Sigmoid colon (tissue), 7 donors: ENCODE measurements around the gene LINGO3. TPM values are rescaled to one million over a fixed set of nuclear protein-coding genes. Genes with fewer than 3 reads are reported as not detected.
"Not testable (repeated sequence)": the region's sequence is repeated elsewhere in the genome, so short reads cannot be mapped to it uniquely, and the experiment has no call there.

Source experiments
- DNase-seq: peaks from one replicate; pipeline ENCODE4 v3.0.0-alpha.2; 2019
- H3K27ac ChIP-seq, 4 donors: fragments of 200-600 bp; sonication (generic); one replicate each; pipeline ENCODE4 v1.5.1; 2016 to 2019; ENCODE audit warnings: mild to moderate bottlenecking in 1 of 4
- H3K27me3 ChIP-seq, 3 donors: fragments of 200-600 bp; sonication (generic); one replicate each; pipeline ENCODE4 v1.5.1; 2019; ENCODE audit warnings: mild to moderate bottlenecking in 1 of 3
- H3K36me3 ChIP-seq, 4 donors: fragments of 200-600 bp; sonication (generic); one replicate each; pipeline ENCODE4 v1.5.1; 2016 to 2019
- H3K4me1 ChIP-seq, 4 donors: fragments of 200-600 bp; sonication (generic); one replicate each; pipeline ENCODE4 v1.5.1; 2017 to 2019
- H3K4me3 ChIP-seq, 4 donors: fragments of 200-600 bp; sonication (generic); one replicate each; pipeline ENCODE4 v1.5.1; 2017 to 2019; ENCODE audit warnings: mild to moderate bottlenecking in 2 of 4, moderate library complexity in 1 of 4
- H3K9me3 ChIP-seq, 4 donors: fragments of 200-600 bp in 3 of 4; sonication (generic) in 3 of 4; one replicate each; pipeline versions ENCODE4 v1.5.1 to v1.6.1; 2013 to 2019
- CTCF ChIP-seq, 4 experiments: fragments of 450-650 bp in 3 of 4; fragments of 200-600 bp in 1 of 4; IDR thresholded peaks; one replicate each; pipeline ENCODE4 v1.5.1; 2016 to 2019; ENCODE audit warnings: antibody characterized with exemption in 4 of 4, mild to moderate bottlenecking in 3 of 4, moderate library complexity in 2 of 4
- EP300 ChIP-seq, 4 donors: sonication (generic); formaldehyde crosslinking; IDR thresholded peaks; one replicate each; pipeline ENCODE4 v1.6.1; 2017; ENCODE audit warnings: antibody characterized with exemption in 4 of 4
- POLR2A ChIP-seq, 2 donors: fragments of 450-650 bp; IDR thresholded peaks; one replicate each; pipeline ENCODE4 v1.6.1; 2016; ENCODE audit warnings: antibody characterized with exemption in 2 of 2, mild to moderate bottlenecking in 2 of 2, moderate library complexity in 2 of 2
- POLR2AphosphoS5 ChIP-seq, 4 donors: sonication (generic); formaldehyde crosslinking; IDR thresholded peaks; one replicate each; pipeline ENCODE4 v1.6.1; 2017; ENCODE audit warnings: antibody characterized with exemption in 4 of 4
- WGBS, 2 donors: extraction: QIAGEN DNeasy Blood & Tissue Kit; methylation state at CpG; one replicate each; pipeline ENCODE4 v1.1.7; 2013; 5-methylcytosine and 5-hydroxymethylcytosine counted together
- intact Hi-C: fragments of 100-400 bp; cut with DNase I; formaldehyde crosslinking; loops from one replicate; pipeline ENCODE4 v1.15.1; 2023
- polyA plus RNA-seq, 3 donors: library from polyadenylated mRNA; stranded (reverse); fragments of 200-250 nt; gene quantifications; one replicate each; pipeline ENCODE4 v1.2.3, GENCODE V29; 2013
- total RNA-seq, 4 donors: library from RNA; depleted of rRNA; stranded (reverse); fragments of >200 nt; gene quantifications; one replicate each; pipeline ENCODE4 v1.1.0, GENCODE V29; 2016
- donor health status: healthy with polysubstance abuse.
- donor health status: Bipolar disorder and iron deficiency.
- donor health status: healthy.

The LINGO3 gene
- total and polyA plus RNA-seq, 7 donors = 0.14 to 0.70 TPM; not detected in 5

GRCh38 chr19:2350656-2351055 lies 42.7 kb upstream of the LINGO3 start:
- 82 to 89% methylated on average over 16 of the region's 16 CpGs for WGBS, 2 donors
- H3K36me3 ChIP-seq = peaks cover 0 to 41% (median 6%) of the 10 kb centered on the region in 4 donors
- H3K27me3 ChIP-seq = no peaks in the 10 kb centered on the region
- no peak overlapping the region for H3K27ac ChIP-seq
- DNase-seq = no peak
- H3K9me3 ChIP-seq = no peaks in the 10 kb centered on the region
- H3K4me3 ChIP-seq = no peak overlapping the region
- TF ChIP-seq POLR2AphosphoS5 (IDR thresholded peaks at IDR 0.05) (no peak), CTCF (IDR thresholded peaks at IDR 0.05) (no peak), EP300 (IDR thresholded peaks at IDR 0.05) (no peak), POLR2A (IDR thresholded peaks at IDR 0.05) (no peak)
- peaks cover 0 to 5% (median 0%) of the 10 kb centered on the region in 4 donors for H3K4me1 ChIP-seq
- intact Hi-C loops = no loop called here

- H3K27ac ChIP-seq, H3K9me3 ChIP-seq, intact Hi-C loops, H3K4me3 ChIP-seq, H3K27me3 ChIP-seq, DNase-seq, H3K4me1 ChIP-seq: not testable (repeated sequence)
- H3K36me3 ChIP-seq = peaks cover 0 to 43% (median 6%) of the 10 kb centered on the region in 4 donors
- WGBS, 2 donors = 94 to 96% methylated on average over 24 of the region's 24 CpGs
These were observed 41.9 kb upstream of the LINGO3 start for GRCh38 chr19:2349818-2350217.

GRCh38 chr19:2345794-2346663 lies 38.1 kb upstream of the LINGO3 start:
- Histone ChIP-seq H3K4me3 (no peak overlapping the region), H3K27me3 (no peaks in the 10 kb centered on the region), H3K27ac (no peak overlapping the region), H3K36me3 (peaks cover 0 to 47% (median 8%) of the 10 kb centered on the region in 4 donors), H3K4me1 (peaks cover 0 to 9% (median 0%) of the 10 kb centered on the region in 4 donors), H3K9me3 (no peaks in the 10 kb centered on the region)
- no peak for TF ChIP-seq CTCF (IDR thresholded peaks at IDR 0.05)
- TF ChIP-seq EP300 (IDR thresholded peaks at IDR 0.05) = no peak
- TF ChIP-seq POLR2AphosphoS5 (IDR thresholded peaks at IDR 0.05) = no peak
- TF ChIP-seq POLR2A (IDR thresholded peaks at IDR 0.05) = no peak
- DNase-seq = no peak
- 31 to 70% methylated on average over 25 of the region's 25 CpGs for WGBS, 2 donors
- intact Hi-C loops = no loop called here

GRCh38 chr19:2345076-2345475 lies 37.1 kb upstream of the LINGO3 start:
- Histone ChIP-seq H3K4me3 (no peak overlapping the region), H3K36me3 (peaks cover 0 to 49% (median 8%) of the 10 kb centered on the region in 4 donors), H3K27ac (no peak overlapping the region), H3K27me3 (no peaks in the 10 kb centered on the region), H3K9me3 (no peaks in the 10 kb centered on the region), H3K4me1 (peaks cover 0 to 9% (median 0%) of the 10 kb centered on the region in 4 donors)
- intact Hi-C loops = no loop called here
- TF ChIP-seq POLR2A (IDR thresholded peaks at IDR 0.05) (no peak), CTCF (IDR thresholded peaks at IDR 0.05) (no peak)
- DNase-seq = no peak
- 94 to 96% methylated on average over 17 of the region's 17 CpGs for WGBS, 2 donors

GRCh38 chr19:2344381-2344870 lies 36.5 kb upstream of the LINGO3 start:
- TF ChIP-seq POLR2AphosphoS5 (IDR thresholded peaks at IDR 0.05) (no peak), EP300 (IDR thresholded peaks at IDR 0.05) (no peak), POLR2A (IDR thresholded peaks at IDR 0.05) (no peak), CTCF (IDR thresholded peaks at IDR 0.05) (no peak)
- H3K4me1 ChIP-seq = peaks cover 0 to 9% (median 0%) of the 10 kb centered on the region in 4 donors
- H3K27me3 ChIP-seq = no peaks in the 10 kb centered on the region
- no peak overlapping the region for H3K27ac ChIP-seq
- no peak overlapping the region for H3K4me3 ChIP-seq
- DNase-seq = no peak
- WGBS, 2 donors = 90 to 95% methylated on average over 24 of the region's 24 CpGs
- H3K36me3 ChIP-seq = peaks cover 0 to 56% (median 13%) of the 10 kb centered on the region in 4 donors
- intact Hi-C loops = no loop called here
- no peaks in the 10 kb centered on the region for H3K9me3 ChIP-seq
